Spleen (tissue), 7 donors: Measurements from ENCODE around the gene OXCT2.

ENCODE experiments used
- POLR2AphosphoS5 ChIP-seq, 3 donors: sonication (generic); formaldehyde crosslinking; IDR thresholded peaks; one replicate each; pipeline ENCODE4 v1.5.1; 2017; ENCODE audit warnings: antibody characterized with exemption in 3 of 3
- TF ChIP-seq, protein P1 (sequence below), 11 experiments: fragments of 200-600 bp in 7 of 11; fragments of 450-650 bp in 4 of 11; sonication (generic) in 4 of 11; IDR thresholded peaks in 8 of 11; conservative IDR thresholded peaks in 3 of 11; 1 replicate in 7 of 11; 2 replicates in 4 of 11; pipeline versions ENCODE4 v1.4.0 to v1.8.0; 2016 to 2021; ENCODE audit warnings: antibody characterized with exemption in 11 of 11, inconsistent platforms in 4 of 11, mild to moderate bottlenecking in 1 of 11
- donor health status: DM: no; HTN: no; CAD: no; lungs with moderate emphysema.
- donor health status: DM: no; HTN: no; CAD: no.
- donor health status: DM: no; HTN: no; CAD: no.

GRCh38 chr1:39729842-39730241, 41.3 kb downstream of the OXCT2 start:
- TF ChIP-seq, protein P1, sequence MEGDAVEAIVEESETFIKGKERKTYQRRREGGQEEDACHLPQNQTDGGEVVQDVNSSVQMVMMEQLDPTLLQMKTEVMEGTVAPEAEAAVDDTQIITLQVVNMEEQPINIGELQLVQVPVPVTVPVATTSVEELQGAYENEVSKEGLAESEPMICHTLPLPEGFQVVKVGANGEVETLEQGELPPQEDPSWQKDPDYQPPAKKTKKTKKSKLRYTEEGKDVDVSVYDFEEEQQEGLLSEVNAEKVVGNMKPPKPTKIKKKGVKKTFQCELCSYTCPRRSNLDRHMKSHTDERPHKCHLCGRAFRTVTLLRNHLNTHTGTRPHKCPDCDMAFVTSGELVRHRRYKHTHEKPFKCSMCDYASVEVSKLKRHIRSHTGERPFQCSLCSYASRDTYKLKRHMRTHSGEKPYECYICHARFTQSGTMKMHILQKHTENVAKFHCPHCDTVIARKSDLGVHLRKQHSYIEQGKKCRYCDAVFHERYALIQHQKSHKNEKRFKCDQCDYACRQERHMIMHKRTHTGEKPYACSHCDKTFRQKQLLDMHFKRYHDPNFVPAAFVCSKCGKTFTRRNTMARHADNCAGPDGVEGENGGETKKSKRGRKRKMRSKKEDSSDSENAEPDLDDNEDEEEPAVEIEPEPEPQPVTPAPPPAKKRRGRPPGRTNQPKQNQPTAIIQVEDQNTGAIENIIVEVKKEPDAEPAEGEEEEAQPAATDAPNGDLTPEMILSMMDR (IDR thresholded peaks at IDR 0.05 in 8 of 11, conservative IDR thresholded peaks at IDR 0.05 in 3 of 11): no peak
- no peak for TF ChIP-seq POLR2AphosphoS5 (IDR thresholded peaks at IDR 0.05)
